GM21528 (cell line): ENCODE data around the gene POLR2A.

Experiments used
- ATAC-seq: cut with Tn5 transposase; IDR thresholded peaks from one replicate; pipeline ENCODE4 v1.9.1; 2021; ENCODE audit warnings: mild to moderate bottlenecking, moderate library complexity; ENCODE audit not compliant: unreplicated experiment, low FRiP score

The POLR2A gene

GRCh38 chr17:7548585-7549400 is 64.6 kb downstream of the POLR2A start, which contains the start of gene TNFSF12:
Gene TNFSF12, plus strand, starts transcription at chr17:7549058. Its CDS starts 96 bp downstream, at chr17:7549154.
- ATAC-seq = no peak
